ENCODE results near the gene BRD3. TPM values are rescaled to one million over a fixed set of nuclear protein-coding genes. Genes with fewer than 3 reads are reported as not detected.

The BRD3 gene
- total RNA-seq, 1 experiment from 2014 or later = 4.6 TPM

DNA sequence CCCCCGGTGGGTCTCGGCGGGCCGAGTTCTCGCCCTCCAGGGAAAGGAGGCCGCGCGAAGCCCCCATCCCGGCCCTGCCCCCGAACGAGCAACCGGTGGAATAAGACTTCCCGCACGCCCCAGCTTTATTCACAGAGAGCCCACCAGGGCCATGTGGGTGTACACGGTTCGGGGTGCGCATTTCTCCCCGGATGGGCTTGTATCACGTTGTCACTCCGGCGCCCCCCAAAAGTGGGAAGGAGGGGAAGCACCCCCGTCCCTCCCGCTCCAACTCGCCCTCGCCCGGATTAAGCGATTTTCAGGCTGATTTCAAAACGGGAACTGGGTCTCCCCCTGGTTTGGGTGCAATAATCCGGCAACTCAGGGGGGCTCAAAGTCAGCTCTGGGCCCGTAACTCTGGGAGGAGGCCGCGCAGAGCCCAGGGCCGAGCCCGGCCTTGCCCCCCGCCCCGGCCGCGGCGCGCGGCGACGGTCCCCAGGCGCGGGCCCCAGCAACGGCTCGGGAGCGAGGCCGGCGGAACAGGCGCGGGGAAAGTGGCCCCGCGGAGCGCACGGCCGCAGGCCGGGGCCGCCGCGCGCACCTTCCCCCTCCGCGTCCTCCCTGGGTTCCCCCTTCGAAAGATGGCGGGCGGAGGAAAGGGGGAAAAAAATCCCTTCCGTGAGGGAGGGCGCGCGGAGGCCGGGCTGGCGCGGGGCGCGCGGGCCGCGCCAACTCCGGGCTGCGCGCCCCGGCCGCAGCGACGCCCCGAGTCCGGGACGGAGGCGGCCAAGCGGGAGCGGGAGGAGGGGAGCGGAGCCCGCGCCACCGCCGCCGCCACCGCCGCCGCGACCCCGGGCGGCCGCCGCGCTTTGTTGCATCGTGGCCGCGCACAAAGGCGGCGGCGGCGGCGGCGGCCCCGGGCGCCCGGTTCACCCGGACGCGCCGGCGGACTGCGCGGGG is 644 bp downstream of the BRD3 start:
- peak; percentile 34 for DNase-seq (ENCODE audit: low read depth)

DNA sequence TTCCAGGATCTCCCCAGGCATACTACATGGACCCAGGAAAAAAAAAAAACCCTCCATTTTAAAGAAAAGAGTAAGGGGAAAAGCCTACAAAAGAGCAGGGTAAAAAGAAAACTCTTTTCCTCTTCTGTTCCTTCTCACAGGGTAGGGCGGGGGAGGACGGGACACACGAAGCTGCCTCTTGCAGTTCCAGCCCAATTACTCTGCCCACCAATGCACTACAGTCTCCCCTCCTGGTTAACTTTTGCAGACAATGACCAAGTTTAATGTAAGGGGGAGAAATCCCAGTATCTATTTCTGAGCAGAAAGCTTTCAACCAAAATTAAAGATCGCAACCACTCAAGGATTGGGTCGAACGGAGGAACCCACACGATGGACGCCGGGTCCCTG is 1.3 kb downstream of the BRD3 start:
- peak; percentile 23 for DNase-seq (ENCODE audit: low read depth)

GRCh38 chr9:134065612-134066419 is 2.0 kb downstream of the BRD3 start:
- peak; percentile 72 for DNase-seq (ENCODE audit: low read depth)

DNA sequence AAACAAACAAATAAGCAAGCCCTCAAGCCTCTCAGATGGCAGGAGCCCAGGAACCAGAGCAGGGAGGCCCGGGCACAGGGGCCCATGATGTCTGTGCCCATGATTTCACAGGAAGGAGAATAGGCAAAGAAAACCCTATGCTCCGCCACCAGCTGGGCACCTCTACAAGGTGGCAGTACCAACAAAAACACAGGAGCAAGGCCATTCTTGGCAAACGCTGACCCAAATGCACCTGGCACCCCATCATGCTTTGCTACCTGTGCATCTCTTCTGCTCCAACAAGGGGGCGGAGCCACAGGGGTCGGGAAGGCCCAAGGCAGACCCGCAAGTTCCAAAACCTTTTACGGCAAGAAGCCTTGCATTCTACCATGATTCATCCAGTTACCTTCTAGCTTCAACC is 3.1 kb downstream of the BRD3 start:
- DNase-seq (ENCODE audit: low read depth) = no peak

DNA sequence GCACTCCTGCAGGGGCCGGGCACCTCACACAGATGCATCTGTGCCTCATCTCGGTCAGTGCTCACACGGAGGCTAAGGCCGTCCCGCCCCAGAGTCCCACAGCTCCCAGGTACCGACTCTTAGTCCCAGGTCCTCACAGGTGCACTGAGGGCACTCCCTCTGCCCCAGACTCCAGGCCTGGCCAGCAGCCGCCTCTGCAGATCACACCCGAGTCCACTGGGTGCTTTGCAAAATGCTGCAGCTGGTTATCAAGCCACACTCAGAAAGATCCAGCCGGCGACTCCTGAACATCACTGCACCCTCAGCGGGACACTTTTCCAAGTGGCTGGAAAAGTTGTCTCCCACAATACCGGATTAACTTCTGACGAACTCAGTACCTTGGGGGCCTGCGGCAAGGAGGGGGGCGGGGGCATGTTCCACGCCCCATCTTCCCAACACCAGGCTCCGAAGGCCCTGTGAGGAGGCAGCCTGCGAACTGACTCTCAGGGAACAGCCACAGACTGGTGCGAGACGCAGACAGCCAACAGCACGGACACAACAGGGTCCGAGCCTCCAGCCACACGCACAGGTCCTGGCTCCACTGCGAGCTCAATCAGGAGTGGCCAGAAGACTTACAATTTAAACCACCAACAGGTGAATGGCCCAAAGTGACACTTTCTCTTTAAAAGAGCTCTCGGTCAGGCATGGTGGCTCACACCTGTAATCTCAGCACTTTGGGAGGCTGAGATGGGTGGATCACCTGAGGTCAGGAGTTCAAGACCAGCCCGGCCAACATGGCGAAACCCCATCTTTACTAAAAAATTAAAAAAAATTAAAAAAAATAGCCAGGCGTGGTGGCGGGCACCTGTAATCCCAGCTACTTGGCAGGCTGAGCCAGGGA is 4.0 kb downstream of the BRD3 start:
- DNase-seq (ENCODE audit: low read depth) = no peak

- no peak for DNase-seq (ENCODE audit: low read depth)
Observed at GRCh38 chr9:134063088-134063570, 4.7 kb downstream of the BRD3 start.

GRCh38 chr9:134062461-134063087 is 5.3 kb downstream of the BRD3 start:
- DNase-seq (ENCODE audit: low read depth) = no peak

DNA sequence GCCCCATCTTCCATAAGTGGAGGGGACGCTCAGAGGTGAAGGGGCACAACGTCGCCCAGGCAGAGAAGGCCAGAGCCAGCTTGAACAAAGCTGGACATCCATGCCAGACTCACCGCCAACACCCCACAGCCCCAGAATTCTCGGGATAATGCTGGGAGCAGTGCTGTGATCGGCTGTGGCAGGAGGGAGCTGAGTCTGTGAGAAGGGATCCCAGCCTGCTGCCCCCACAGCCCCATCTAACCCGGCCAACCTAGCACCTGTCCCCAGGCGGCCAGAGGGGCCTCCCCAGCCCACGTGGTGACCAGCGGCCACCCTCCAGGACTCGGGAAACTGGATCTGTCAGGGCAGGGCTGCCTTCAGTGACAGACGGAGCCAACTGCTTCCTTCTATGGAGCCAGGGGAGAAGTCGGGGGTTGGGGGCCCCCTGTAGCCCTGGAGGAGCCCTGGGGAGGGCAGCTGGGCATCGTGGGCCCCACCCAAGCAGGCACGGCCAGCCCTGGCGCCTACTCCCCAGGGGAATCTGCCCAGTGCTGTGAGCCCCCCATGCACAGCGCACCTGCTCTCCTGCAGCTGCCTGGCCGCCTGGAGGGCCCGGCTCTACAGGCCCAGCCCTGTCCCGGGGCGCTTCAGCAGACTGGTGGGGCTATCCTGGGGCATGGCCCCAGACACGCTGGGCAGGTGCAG is 6.0 kb downstream of the BRD3 start:
- DNase-seq (ENCODE audit: low read depth) = no peak

- no peak for DNase-seq (ENCODE audit: low read depth)
Observed at GRCh38 chr9:134061019-134061687, 6.7 kb downstream of the BRD3 start.

GRCh38 chr9:134060546-134060945 is 7.3 kb downstream of the BRD3 start:
- no peak for DNase-seq (ENCODE audit: low read depth)

GRCh38 chr9:134059661-134060395 is 8.0 kb downstream of the BRD3 start:
- DNase-seq (ENCODE audit: low read depth) = no peak

DNA sequence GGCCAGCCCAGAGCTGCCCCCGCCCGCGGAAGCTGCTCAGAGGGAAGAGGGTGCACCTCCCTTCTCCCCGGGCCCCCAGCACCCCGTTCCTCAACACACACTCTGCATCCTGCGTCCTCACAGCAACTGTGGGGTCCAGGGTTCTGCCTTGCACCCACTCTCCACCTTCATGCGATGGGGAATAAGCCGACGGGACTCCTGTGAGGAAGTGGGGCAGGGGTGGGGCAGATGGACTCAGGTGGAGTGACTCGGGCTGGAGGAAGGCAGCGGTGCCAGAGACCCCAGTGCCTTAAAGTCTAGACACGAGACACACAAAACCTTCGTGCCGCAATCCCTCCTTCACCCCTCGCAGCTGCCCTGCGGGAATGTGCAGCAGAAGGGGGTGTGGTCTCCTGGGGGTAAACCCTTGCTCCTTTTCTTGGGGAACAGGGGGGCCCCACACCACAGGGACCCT is 8.6 kb downstream of the BRD3 start:
- no peak for DNase-seq (ENCODE audit: low read depth)

- DNase-seq (ENCODE audit: low read depth) = peak; percentile 58
Observed at GRCh38 chr9:134058716-134059115, 9.1 kb downstream of the BRD3 start.

DNA sequence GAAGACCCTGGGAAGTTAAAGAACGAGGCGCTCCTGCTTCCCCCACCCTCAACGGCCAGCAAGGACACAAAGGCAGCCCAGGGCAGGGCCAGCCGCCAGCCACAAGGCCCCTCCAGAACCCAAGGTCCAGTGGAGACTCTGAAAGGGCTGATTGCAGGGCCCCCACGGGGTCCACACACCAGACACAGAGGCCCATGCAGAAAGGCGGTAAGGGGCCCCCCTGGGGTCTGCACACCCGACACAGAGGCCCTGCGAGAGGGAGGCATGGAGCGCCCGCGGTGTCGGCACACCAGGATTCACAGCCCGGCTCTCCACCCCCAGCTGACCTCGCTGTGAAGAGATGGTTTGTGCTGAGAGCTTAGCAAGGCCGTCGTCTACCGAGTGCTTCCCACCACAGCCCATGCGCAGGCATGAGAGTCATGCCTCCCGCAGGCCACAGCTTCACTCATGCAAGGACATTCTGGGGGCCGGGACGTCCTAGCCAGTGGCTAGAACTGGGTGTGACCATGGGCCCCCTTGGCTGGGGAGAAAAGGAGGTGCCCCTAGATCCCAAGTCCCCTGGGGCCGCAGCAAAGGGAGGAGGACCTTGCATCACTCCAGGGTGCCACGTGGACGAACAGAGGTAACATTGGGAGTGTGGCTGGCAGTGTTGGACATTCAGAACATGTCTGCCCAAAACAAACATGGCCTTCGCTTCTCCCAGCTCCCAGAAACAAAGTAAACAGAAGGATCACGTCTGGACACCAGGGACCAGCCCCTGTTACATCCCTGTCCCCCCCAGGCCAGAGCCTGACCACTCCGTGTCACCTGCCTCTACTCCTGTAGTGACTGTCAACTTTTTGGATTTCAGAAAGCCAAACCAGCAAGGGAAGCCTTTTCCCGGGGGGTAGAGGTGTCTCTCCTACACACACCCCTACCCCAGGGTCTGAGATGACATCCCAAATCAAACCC is 9.8 kb downstream of the BRD3 start:
- DNase-seq (ENCODE audit: low read depth) = no peak

DNA sequence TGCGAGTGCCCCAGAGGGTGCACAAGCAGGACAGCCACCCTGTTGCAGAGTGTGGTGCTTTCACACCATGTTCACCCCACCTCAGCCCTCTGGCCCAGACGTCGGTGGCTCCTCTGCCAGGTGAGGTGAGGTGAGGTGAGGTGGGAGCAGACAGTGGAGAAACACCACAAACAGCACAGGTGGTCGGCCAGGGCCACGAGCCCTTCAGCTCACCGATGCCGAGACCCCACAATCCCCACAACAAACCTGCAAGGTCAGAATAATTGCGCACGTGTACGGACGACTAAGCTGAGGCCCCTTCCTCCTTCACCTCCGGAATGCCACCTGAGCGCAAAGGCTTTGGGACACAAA is 10.5 kb downstream of the BRD3 start:
- DNase-seq (ENCODE audit: low read depth) = no peak

GRCh38 chr9:134056483-134057306 is 11.1 kb downstream of the BRD3 start:
- DNase-seq (ENCODE audit: low read depth) = no peak

GRCh38 chr9:134055981-134056461 is 11.8 kb downstream of the BRD3 start:
- peak; percentile 91 for DNase-seq (ENCODE audit: low read depth)
